Stomach (tissue), 9 donors: Measurements from ENCODE around the gene RBBP5. TPM values are rescaled to one million over a fixed set of nuclear protein-coding genes. Genes with fewer than 3 reads are reported as not detected.

Experiments used
- DNase-seq, 2 donors: peaks; one replicate each; pipeline versions ENCODE4 v3.0.0 to v3.0.0-alpha.2; 2013 to 2019
- H3K27ac ChIP-seq, 5 donors: fragments of 200-600 bp in 4 of 5; sonication (generic) in 4 of 5; one replicate each; pipeline ENCODE4 v1.5.1; 2013 to 2019; ENCODE audit warnings: mild to moderate bottlenecking in 1 of 5, moderate library complexity in 1 of 5
- H3K27me3 ChIP-seq, 3 donors: fragments of 200-600 bp; sonication (generic); one replicate each; pipeline ENCODE4 v1.5.1; 2017 to 2019; ENCODE audit warnings: mixed run types in 1 of 3
- H3K36me3 ChIP-seq, 4 donors: fragments of 200-600 bp; sonication (generic); 1 replicate in 3 of 4; 2 replicates in 1 of 4; pipeline ENCODE4 v1.5.1; 2016 to 2019
- H3K4me1 ChIP-seq, 4 donors: fragments of 200-600 bp; sonication (generic); one replicate each; pipeline ENCODE4 v1.5.1; 2016 to 2019
- H3K4me3 ChIP-seq, 4 donors: fragments of 200-600 bp; sonication (generic) in 3 of 4; one replicate each; pipeline ENCODE4 v1.5.1; 2016 to 2019; ENCODE audit warnings: mild to moderate bottlenecking in 1 of 4
- H3K9me3 ChIP-seq, 4 donors: fragments of 200-600 bp; sonication (generic); one replicate each; pipeline ENCODE4 v1.5.1; 2016 to 2019
- EP300 ChIP-seq: sonication (generic); formaldehyde crosslinking; IDR thresholded peaks from one replicate; pipeline ENCODE4 v1.6.1; 2017; ENCODE audit warnings: antibody characterized with exemption
- POLR2A ChIP-seq, 4 donors: fragments of 450-650 bp; IDR thresholded peaks; one replicate each; pipeline ENCODE4 v1.6.1; 2016; ENCODE audit warnings: antibody characterized with exemption in 4 of 4, control low read depth in 2 of 4, mild to moderate bottlenecking in 1 of 4, moderate library complexity in 1 of 4
- POLR2AphosphoS5 ChIP-seq, 3 donors: sonication (generic); formaldehyde crosslinking; IDR thresholded peaks; one replicate each; pipeline ENCODE4 v1.6.1; 2016; ENCODE audit warnings: antibody characterized with exemption in 3 of 3
- WGBS, 5 donors: extraction: QIAGEN DNeasy Blood & Tissue Kit in 3 of 5; methylation state at CpG; one replicate each; pipeline versions ENCODE4 v1.1.5 to v1.1.7; 2013 to 2018; 5-methylcytosine and 5-hydroxymethylcytosine counted together
- intact Hi-C: fragments of 100-400 bp; cut with DNase I; formaldehyde crosslinking; loops from one replicate; pipeline ENCODE4 v1.15.1; 2023; ENCODE audit warnings: low total_unique reads
- polyA plus RNA-seq, 3 donors: library from polyadenylated mRNA; stranded (reverse); fragments of 200-250 nt; gene quantifications; one replicate each; pipeline ENCODE4 v1.2.3, GENCODE V29; 2013
- total RNA-seq, 5 donors: library from RNA; depleted of rRNA; stranded (reverse); fragments of >200 nt; gene quantifications; one replicate each; pipeline versions ENCODE4 v1.1.0 to v1.2.3, GENCODE V29; 2014 to 2016
- TF ChIP-seq, protein P1 (sequence below), 7 experiments: fragments of 450-650 bp in 4 of 7; fragments of 200-600 bp in 3 of 7; sonication (generic) in 3 of 7; IDR thresholded peaks; one replicate each; pipeline ENCODE4 v1.5.1; 2016 to 2019; ENCODE audit warnings: antibody characterized with exemption in 7 of 7, control low read depth in 2 of 7, mild to moderate bottlenecking in 1 of 7
- donor health status: healthy with polysubstance abuse.
- donor health status: Bipolar disorder and iron deficiency.
- donor health status: healthy.

Gene RBBP5
- total and polyA plus RNA-seq, 8 donors: 1.4 to 13.4 (median 5.3) TPM

GRCh38 chr1:205072286-205072685 lies 49.5 kb downstream of the RBBP5 start:
- Histone ChIP-seq H3K27ac (no peak overlapping the region), H3K9me3 (no peaks in the 10 kb centered on the region), H3K4me1 (no peaks in the 10 kb centered on the region), H3K4me3 (no peak overlapping the region), H3K36me3 (no peaks in the 10 kb centered on the region), H3K27me3 (no peaks in the 10 kb centered on the region)
- no peak for DNase-seq
- TF ChIP-seq, protein P1, sequence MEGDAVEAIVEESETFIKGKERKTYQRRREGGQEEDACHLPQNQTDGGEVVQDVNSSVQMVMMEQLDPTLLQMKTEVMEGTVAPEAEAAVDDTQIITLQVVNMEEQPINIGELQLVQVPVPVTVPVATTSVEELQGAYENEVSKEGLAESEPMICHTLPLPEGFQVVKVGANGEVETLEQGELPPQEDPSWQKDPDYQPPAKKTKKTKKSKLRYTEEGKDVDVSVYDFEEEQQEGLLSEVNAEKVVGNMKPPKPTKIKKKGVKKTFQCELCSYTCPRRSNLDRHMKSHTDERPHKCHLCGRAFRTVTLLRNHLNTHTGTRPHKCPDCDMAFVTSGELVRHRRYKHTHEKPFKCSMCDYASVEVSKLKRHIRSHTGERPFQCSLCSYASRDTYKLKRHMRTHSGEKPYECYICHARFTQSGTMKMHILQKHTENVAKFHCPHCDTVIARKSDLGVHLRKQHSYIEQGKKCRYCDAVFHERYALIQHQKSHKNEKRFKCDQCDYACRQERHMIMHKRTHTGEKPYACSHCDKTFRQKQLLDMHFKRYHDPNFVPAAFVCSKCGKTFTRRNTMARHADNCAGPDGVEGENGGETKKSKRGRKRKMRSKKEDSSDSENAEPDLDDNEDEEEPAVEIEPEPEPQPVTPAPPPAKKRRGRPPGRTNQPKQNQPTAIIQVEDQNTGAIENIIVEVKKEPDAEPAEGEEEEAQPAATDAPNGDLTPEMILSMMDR (IDR thresholded peaks at IDR 0.05): no peak
- TF ChIP-seq POLR2AphosphoS5 (IDR thresholded peaks at IDR 0.05) (no peak), EP300 (no peak), POLR2A (IDR thresholded peaks at IDR 0.05) (no peak)
- intact Hi-C loops: no loop called here
- WGBS, 5 donors: 76 to 90% (median 83%) methylated on average over 9 of the region's 9 CpGs

- no peak overlapping the region for H3K4me3 ChIP-seq
- H3K27ac ChIP-seq: no peak overlapping the region
- H3K36me3 ChIP-seq: no peaks in the 10 kb centered on the region
- no peak for DNase-seq
- no peaks in the 10 kb centered on the region for H3K9me3 ChIP-seq
- H3K27me3 ChIP-seq: no peaks in the 10 kb centered on the region
- 83 to 91% (median 85%) methylated on average over 8 to 12 of the region's 12 CpGs for WGBS, 5 donors
- TF ChIP-seq EP300 (no peak), POLR2A (IDR thresholded peaks at IDR 0.05) (no peak), POLR2AphosphoS5 (IDR thresholded peaks at IDR 0.05) (no peak)
- TF ChIP-seq, protein P1 (IDR thresholded peaks at IDR 0.05): no peak
- intact Hi-C loops: no loop called here
- H3K4me1 ChIP-seq: no peaks in the 10 kb centered on the region
These were observed 50.0 kb downstream of the RBBP5 start for GRCh38 chr1:205071801-205072200.

GRCh38 chr1:205071028-205071409 lies 50.8 kb downstream of the RBBP5 start:
- WGBS, 5 donors: 81 to 91% (median 87%) methylated on average over 2 of the region's 2 CpGs
- H3K4me3 ChIP-seq: no peak overlapping the region
- H3K9me3 ChIP-seq: no peaks in the 10 kb centered on the region
- TF ChIP-seq POLR2A (IDR thresholded peaks at IDR 0.05) (no peak), POLR2AphosphoS5 (IDR thresholded peaks at IDR 0.05) (no peak), EP300 (no peak)
- TF ChIP-seq, protein P1 (IDR thresholded peaks at IDR 0.05): no peak
- H3K27ac ChIP-seq: no peak overlapping the region
- no peaks in the 10 kb centered on the region for H3K4me1 ChIP-seq
- no peaks in the 10 kb centered on the region for H3K36me3 ChIP-seq
- intact Hi-C loops: no loop called here
- no peak for DNase-seq
- peaks cover 0 to under 1% (median 0%) of the 10 kb centered on the region in 3 donors for H3K27me3 ChIP-seq

DNA sequence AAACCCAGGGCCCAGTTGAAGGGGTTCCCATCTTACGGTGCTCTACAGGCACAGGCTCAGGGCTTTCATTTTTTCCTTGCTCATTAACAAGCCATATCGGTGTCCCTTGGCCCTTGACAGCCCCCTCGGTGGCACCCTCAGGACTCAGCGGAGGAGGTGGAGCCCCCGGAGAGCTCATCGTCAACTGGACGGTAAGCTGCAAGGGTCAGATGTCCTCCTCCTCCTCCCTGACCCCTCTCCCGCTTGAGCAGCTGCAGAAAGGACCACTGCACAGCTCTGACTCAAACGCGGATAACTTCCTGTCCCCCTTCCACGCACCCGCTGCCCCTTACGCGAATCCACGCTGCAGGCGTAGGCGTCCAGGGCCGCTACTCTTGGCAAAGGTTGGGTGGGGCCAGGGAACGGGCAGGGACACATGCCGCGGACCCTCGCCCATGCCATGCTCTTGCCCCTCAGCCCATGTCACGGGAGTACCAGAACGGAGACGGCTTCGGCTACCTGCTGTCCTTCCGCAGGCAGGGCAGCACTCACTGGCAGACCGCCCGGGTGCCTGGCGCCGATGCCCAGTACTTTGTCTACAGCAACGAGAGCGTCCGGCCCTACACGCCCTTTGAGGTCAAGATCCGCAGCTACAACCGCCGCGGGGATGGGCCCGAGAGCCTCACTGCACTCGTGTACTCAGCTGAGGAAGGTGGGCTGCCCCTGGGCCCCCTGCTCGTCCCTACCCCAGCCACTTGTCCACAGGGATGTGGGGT lies 52.2 kb downstream of the RBBP5 start:
- no peak for DNase-seq
- H3K9me3 ChIP-seq: no peaks in the 10 kb centered on the region
- no peaks in the 10 kb centered on the region for H3K36me3 ChIP-seq
- H3K27ac ChIP-seq: no peak overlapping the region
- no peaks in the 10 kb centered on the region for H3K4me1 ChIP-seq
- no peak overlapping the region for H3K4me3 ChIP-seq
- peaks cover 0 to 10% (median 0%) of the 10 kb centered on the region in 3 donors for H3K27me3 ChIP-seq
- WGBS, 5 donors: 80 to 87% (median 82%) methylated on average over 35 to 42 of the region's 42 CpGs
- TF ChIP-seq EP300 (no peak), POLR2A (IDR thresholded peaks at IDR 0.05) (no peak), POLR2AphosphoS5 (IDR thresholded peaks at IDR 0.05) (no peak)
- TF ChIP-seq, protein P1 (IDR thresholded peaks at IDR 0.05): no peak
- intact Hi-C loops: no loop called here
